NCI-H748 treated with DMSO at 0.1 percent for 48 hours (cell line): ENCODE measurements around the gene CPLX1.
"Not testable (repeated sequence)": the region's sequence is repeated elsewhere in the genome, so short reads cannot be mapped to it uniquely, and the experiment has no call there.

ENCODE experiments used
- DNase-seq: peaks from one replicate; lab custom pipeline; 2025; lab: John Stamatoyannopoulos, UW

CPLX1 gene

GRCh38 chr4:757111-757510 is 68.8 kb downstream of the CPLX1 start:
- DNase-seq, result no peak

- no peak for DNase-seq
Measured at GRCh38 chr4:754221-755120, 71.5 kb downstream of the CPLX1 start.

DNA sequence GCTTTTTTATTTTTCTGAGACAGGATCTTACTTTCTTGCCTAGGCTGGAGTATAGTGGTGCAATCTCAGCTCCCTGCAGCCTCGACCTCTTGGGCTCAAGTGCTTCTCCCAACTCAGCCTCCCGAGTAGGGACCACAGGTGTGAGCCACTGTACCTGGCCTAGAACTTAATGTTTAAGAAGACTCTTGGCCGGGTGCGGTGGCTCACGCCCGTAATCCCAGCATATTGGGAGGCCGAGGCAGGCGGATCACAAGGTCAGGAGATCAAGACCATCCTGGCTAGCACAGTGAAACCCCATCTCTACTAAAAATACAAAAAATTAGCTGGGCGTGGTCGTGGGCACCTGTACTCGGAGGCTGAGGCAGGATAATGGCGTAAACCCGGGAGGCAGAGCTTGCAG is 72.7 kb downstream of the CPLX1 start:
- DNase-seq, result not testable (repeated sequence)

- no peak for DNase-seq
Measured at GRCh38 chr4:752196-752861, 73.6 kb downstream of the CPLX1 start.

DNA sequence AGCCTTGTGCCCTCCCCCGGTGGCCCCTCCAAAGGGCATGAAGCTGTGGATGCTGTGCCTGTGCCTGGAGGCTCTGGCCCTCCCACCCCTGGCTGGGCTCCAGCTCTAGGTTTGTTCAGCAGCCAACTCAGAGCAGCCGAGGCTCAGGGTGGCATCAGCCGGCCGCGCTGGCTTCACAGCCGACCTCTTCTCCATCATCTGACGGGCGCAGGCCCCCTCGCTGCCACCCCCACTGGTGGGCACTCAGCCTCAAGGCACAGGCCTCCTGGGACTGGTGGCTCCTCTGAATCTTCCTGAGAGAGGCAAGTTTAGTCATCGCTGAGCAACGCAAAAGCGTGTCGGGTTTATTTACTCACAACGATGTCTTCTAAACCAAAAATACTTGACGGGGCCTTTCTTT is 74.3 kb downstream of the CPLX1 start:
- DNase-seq, result no peak

DNA sequence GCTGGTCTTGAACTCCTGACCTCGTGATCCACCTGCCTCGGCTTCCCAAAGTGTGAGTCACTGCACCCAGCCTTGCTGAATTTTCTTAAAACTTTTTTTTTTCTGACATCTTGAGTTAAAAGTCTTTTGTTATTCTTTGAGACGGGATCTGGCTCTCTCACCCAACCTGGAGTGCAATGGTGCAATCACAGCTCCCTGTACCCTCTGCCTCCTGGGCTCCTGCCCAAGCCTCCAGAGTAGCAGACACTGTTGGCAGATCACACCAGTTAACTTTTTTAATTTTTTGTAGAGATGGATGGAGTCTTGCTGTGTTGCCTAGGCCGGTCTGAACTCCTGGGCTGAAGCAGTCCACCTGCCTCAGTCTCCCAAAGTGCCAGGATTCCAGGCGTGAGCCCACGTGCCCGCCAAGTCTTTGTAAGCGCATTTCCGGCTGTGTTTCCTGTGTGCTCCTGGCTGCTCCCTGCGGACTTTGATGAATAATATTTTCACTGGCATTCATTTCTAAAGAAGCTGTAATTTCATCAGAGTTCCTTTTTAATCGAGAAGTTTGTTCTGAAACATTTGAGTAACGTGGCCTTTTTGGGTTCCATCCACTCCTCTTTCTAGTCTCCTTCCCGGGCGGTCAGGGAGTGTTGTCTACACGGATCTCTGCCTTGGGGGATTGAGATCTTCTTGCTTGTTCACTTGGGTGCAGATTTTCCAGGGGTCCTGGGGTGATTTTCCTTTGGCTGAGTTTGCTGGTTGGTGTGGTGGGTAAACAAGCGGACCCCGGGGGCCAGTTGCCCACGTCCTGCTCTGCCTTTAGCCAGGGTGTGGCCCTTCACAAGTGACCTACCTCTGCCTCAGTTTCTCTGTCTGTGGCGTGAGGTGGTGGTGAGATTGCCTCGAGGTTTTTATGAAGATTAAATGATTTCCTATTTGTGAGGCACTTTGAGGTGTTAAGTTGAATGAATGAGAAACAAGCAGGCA is 75.9 kb downstream of the CPLX1 start:
- DNase-seq, result no peak

DNA sequence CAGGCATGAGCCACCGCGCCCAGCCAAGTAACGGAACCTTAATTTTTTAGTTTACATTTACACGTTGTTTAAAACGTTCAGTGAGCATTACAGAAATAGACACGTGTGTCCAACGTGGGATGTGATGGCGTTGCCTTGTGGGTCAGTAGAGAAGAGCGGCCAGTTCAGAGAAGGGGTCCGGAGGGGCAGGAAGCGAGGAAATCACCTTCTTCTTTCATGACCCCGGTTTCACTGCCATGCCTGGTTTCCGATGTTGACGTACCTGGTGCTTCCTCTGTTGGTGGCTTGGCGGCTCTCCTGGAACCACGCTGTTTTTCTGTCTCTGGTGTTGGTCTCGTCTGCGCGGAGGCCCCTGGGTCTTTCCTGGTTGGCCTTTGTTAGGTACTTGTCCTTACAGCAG is 77.5 kb downstream of the CPLX1 start:
- no peak for DNase-seq

DNA sequence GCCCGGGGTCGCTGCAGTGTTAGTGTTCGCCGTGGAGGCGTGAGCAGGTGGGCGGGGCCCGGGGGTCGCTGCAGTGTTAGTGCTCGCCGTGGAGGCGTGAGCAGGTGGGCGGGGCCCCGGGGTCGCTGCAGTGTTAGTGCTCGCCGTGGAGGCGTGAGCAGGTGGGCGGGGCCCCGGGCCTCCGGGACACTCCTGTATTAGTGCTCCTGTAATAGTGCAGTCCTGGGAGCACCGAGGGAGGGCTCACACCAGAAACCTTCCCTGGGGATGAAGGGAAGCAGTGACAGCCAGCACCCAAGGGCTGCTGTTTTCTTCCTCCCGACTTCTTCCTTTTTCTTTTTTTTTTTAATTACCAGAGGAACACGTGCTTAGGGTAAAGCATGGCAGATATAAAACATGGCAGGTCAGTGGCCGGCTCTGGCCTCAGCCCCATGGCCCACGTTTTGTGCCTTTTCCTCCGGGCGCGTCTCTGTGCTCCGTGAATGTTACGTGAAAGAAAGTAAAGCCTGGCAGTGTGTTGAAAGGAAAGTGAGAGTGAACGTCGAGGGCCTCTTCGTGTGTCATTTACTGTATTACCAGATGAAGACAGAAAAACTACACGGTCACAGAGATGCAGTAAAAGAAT is 78.3 kb downstream of the CPLX1 start:
- no peak for DNase-seq

GRCh38 chr4:744212-744841 is 81.6 kb downstream of the CPLX1 start:
- DNase-seq, result no peak

- no peak for DNase-seq
Measured at GRCh38 chr4:743463-744211, 82.3 kb downstream of the CPLX1 start.

GRCh38 chr4:742742-743311 is 83.1 kb downstream of the CPLX1 start:
- peak; percentile 0 for DNase-seq

DNA sequence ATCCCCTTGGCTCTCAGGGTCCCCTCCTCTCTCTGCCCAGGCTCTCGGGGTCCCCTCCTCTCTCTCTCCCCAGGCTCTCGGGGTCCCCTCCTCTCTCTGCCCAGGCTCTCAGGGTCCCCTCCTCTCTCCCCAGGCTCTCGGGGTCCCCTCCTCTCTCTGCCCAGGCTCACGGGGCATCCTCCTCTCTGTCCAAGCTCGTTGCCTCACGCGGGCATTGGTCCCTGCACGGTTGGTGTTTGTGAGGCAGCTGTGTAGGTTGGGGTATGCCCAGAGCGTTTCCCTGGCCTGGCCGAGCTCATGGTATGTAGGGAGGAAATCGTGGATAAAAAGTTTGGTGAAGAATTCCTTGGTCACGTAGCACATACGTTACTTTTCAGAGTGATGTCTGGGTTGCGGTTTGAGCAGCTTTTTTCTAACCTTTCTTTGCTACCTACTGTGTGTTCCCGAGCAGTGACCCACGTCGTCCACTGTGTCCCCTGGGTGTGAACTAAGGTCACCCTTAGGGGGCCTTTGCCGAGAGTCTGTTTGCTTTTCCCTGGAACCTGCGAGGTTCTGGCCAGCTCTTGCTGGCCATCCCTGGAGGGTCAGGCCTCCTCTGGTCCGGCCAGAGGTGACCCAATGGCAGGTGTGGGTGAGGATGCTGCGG is 83.7 kb downstream of the CPLX1 start:
- no peak for DNase-seq

DNA sequence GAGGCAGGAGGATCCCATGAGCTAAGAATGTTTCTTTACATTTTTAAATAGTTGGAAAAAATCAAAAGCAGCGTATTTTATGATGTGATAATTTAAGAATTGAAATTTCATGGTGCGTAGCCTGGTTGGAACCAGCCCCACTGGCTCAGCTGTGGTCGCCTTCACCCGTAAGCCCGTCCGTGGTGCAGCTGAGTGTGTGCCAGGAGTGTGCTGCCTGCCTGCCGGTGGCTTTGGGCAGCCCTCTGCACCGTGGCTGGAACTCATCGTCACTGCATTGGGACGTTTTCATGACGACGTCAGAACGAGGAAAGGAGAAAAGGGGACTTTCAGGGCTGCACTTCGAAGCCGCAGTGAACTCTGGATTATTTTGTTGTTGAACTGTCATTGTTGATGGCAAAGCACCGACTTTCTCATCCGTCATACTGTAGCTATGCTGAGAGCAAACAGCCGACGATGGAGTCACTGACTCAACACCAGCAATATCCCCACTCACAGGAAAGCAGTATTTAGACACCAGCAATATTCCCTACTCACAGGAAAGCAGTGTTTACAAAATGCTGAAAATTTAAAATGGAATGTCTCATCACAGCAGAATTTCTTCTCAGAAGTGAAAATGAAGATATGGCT is 85.2 kb downstream of the CPLX1 start:
- no peak for DNase-seq

- no peak for DNase-seq
Measured at GRCh38 chr4:740011-740410, 85.9 kb downstream of the CPLX1 start.

DNA sequence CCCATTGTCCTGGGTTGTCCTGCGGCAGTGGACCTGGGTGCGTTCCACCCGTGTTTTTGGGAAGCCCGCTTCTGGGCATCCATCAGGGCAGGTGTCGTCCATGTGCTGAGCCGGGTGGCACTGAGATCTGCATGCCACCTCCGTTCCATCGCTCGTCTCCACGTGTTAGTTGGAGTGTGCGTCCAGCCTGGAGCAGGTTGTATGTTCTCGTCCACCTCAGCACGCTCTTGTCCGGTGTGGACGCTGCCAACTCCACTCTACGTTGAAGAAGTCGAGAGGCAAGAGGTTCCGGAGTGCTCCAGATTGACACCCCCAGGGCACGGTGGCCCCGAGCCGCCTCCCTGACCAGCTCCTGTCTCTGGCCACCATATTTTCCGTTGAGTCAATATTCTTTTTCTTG is 86.4 kb downstream of the CPLX1 start:
- no peak for DNase-seq

- no peak for DNase-seq
Measured at GRCh38 chr4:738781-739280, 87.1 kb downstream of the CPLX1 start.

DNA sequence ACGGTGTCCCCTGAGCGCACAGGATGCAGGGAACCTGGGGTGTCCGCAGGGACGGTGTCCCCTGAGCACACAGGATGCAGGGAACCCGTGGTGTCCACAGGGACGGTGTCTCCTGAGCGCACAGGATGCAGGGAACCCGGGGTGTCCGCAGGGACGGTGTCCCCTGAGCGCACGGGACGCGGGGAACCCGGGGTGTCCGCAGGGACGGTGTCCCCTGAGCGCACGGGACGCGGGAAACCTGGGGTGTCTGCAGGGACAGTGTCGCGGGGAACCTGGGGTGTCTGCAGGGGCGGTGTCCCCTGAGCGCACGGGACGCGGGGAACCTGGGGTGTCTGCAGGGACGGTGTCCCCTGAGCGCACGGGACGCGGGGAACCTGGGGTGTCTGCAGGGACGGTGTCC is 89.4 kb downstream of the CPLX1 start:
- DNase-seq, result not testable (repeated sequence)

DNA sequence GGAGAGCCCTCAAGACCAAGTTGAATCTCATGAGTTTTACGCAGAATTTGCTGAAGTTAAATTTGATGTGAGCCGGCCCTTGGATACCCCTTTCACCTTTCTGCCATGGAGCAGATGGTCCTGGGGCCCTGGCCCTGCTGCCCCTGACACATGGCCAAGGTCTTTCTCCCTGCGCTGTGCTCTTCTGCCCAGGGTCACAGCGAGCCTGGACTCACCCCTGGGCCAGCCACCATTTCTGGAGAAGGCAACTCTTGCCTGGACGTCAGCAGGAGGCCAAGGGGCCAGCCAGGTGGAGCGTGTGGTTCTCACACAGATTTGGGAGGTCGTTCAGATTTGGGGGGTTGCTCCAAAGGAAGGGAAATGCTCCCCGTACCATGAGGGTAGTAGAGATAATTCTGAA is 90.3 kb downstream of the CPLX1 start:
- no peak for DNase-seq
